Suppressor macrophage treated with lipopolysaccharide for 1 hour (primary cell): Measurements from ENCODE around the gene ARMC5.
"Not testable (repeated sequence)": the region's sequence is repeated elsewhere in the genome, so short reads cannot be mapped to it uniquely, and the experiment has no call there.

Experiments
- DNase-seq, 3 donors: peaks; one replicate each; pipeline ENCODE4 v3.0.0-alpha.2; 2020 to 2022

The ARMC5 gene

GRCh38 chr16:31436221-31437045 lies 22.9 kb upstream of the ARMC5 start:
- DNase-seq: no peak

GRCh38 chr16:31438414-31438813 lies 20.9 kb upstream of the ARMC5 start:
- DNase-seq: no peak

- DNase-seq: not testable (repeated sequence)
These were observed 20.3 kb upstream of the ARMC5 start for GRCh38 chr16:31439023-31439422.

- no peak for DNase-seq
These were observed 19.8 kb upstream of the ARMC5 start for GRCh38 chr16:31439519-31439918.

- no peak for DNase-seq
These were observed 18.7 kb upstream of the ARMC5 start for GRCh38 chr16:31440516-31441184.

GRCh38 chr16:31441956-31442355 lies 17.3 kb upstream of the ARMC5 start:
- DNase-seq: no peak

GRCh38 chr16:31445931-31446330 lies 13.4 kb upstream of the ARMC5 start:
- not testable (repeated sequence) for DNase-seq

GRCh38 chr16:31451201-31451600 lies 8.1 kb upstream of the ARMC5 start:
- no peak for DNase-seq

GRCh38 chr16:31451681-31452351 lies 7.5 kb upstream of the ARMC5 start:
- DNase-seq: peak; percentile 53 to 69 (median 56)

- DNase-seq: peak in 2 of 3 donors; percentile 32 to 59
These were observed 6.6 kb upstream of the ARMC5 start for GRCh38 chr16:31452631-31453106.

- DNase-seq: peak; percentile 94 to 98 (median 94)
These were observed 5.8 kb upstream of the ARMC5 start for GRCh38 chr16:31453255-31454204.

- DNase-seq: peak; percentile 62 to 82 (median 74)
These were observed 3.5 kb upstream of the ARMC5 start for GRCh38 chr16:31455601-31456314.

GRCh38 chr16:31456988-31457360 lies 2.3 kb upstream of the ARMC5 start:
- no peak for DNase-seq

- DNase-seq: peak; percentile 73 to 92 (median 77)
These were observed 1.0 kb upstream of the ARMC5 start for GRCh38 chr16:31458073-31458843.

- peak; percentile 100 for DNase-seq
These were observed 633 bp downstream of the ARMC5 start for GRCh38 chr16:31459687-31460581.

- DNase-seq: peak; percentile 53 to 67 (median 64)
These were observed 1.3 kb downstream of the ARMC5 start for GRCh38 chr16:31460582-31461002.

GRCh38 chr16:31461201-31461920 lies 2.1 kb downstream of the ARMC5 start:
- no peak for DNase-seq

- DNase-seq: no peak
These were observed 2.9 kb downstream of the ARMC5 start for GRCh38 chr16:31461921-31462804.
